Measurements from ENCODE around the gene CD300A.

- TF ChIP-seq POLR2A (IDR thresholded peaks at IDR 0.05; ENCODE audit: low read length) (no peak), GATA1 (IDR thresholded peaks at IDR 0.05; ENCODE audit: low read depth, low read length) (no peak)
These were observed 17.7 kb upstream of the CD300A start for GRCh38 chr17:74448756-74449155.

All from erythroblast (primary cell).